HEK293 (cell line): ENCODE results near the gene NUAK1.

Experiments
- CTCF ChIA-PET: fragments of 350-600 bp; formaldehyde crosslinking; extraction: SDS; loops from one replicate; lab custom pipeline; 2021; ENCODE audit warnings: antibody characterized with exemption; lab: Yijun Ruan, JAX
- POLR2A ChIA-PET: fragments of 300-600 bp; formaldehyde crosslinking; extraction: SDS; loops from one replicate; lab custom pipeline; 2020; ENCODE audit warnings: antibody characterized with exemption, inconsistent platforms; lab: Yijun Ruan, JAX
- H3K27ac ChIP-seq: fragments of 200-500 bp; sonication (Bioruptor generic); 2 replicates; pipeline ENCODE4 v1.5.1; 2014; ENCODE audit warnings: low read depth, low read length, control low read depth, inconsistent platforms; ENCODE audit errors: extremely low read depth
- H3K36me3 ChIP-seq, 2 experiments: fragments of 200-500 bp in 1 of 2; sonication (Bioruptor generic) in 1 of 2; 1 replicate in 1 of 2; 2 replicates in 1 of 2; pipeline ENCODE4 v1.5.1; 2014 to 2017; ENCODE audit warnings: inconsistent platforms in 2 of 2, low read length in 2 of 2; ENCODE audit not compliant: control insufficient read depth in 2 of 2, insufficient read depth in 1 of 2
- H3K4me1 ChIP-seq: fragments of 200-500 bp; sonication (Bioruptor generic); 2 replicates; pipeline ENCODE4 v1.5.1; 2014; ENCODE audit warnings: mild to moderate bottlenecking, low read length, inconsistent platforms; ENCODE audit not compliant: control insufficient read depth, insufficient read depth
- H3K4me3 ChIP-seq: 2 replicates; pipeline ENCODE4 v1.5.1; 2011; ENCODE audit warnings: low read depth, mild to moderate bottlenecking, control low read depth, low read length, moderate library complexity
- H3K9me3 ChIP-seq: fragments of 200-500 bp; sonication (Bioruptor generic); 2 replicates; pipeline ENCODE4 v1.5.1; 2014; ENCODE audit warnings: low read depth, low read length, inconsistent platforms; ENCODE audit not compliant: control insufficient read depth, insufficient read depth
- EGR2 ChIP-seq: fragments of 450-650 bp; formaldehyde crosslinking; IDR thresholded peaks from 2 replicates; pipeline ENCODE4 v1.5.1; 2016; ENCODE audit warnings: low read depth, missing biosample characterization, missing genetic modification characterization
- PRDM1 ChIP-seq: fragments of 450-650 bp; formaldehyde crosslinking; IDR thresholded peaks from 2 replicates; pipeline ENCODE4; 2016; ENCODE audit warnings: missing biosample characterization, missing genetic modification characterization
- TCF7L2 ChIP-seq: IDR thresholded peaks from 2 replicates; pipeline ENCODE4 v1.6.1; 2011; ENCODE audit warnings: low read depth, mild to moderate bottlenecking, inconsistent platforms, low read length, moderate library complexity, borderline replicate concordance
- WT1 ChIP-seq: fragments of 450-650 bp; formaldehyde crosslinking; IDR thresholded peaks from 2 replicates; pipeline ENCODE4 v1.5.1; 2016; ENCODE audit warnings: missing biosample characterization, missing genetic modification characterization
- ZNF114 ChIP-seq: fragments of 450-650 bp; formaldehyde crosslinking; IDR thresholded peaks from 2 replicates; pipeline ENCODE4 v1.5.0; 2017; ENCODE audit warnings: missing biosample characterization, missing genetic modification characterization
- ZNF146 ChIP-seq: fragments of 450-650 bp; formaldehyde crosslinking; IDR thresholded peaks from 2 replicates; pipeline ENCODE4 v1.5.1; 2016; ENCODE audit warnings: missing biosample characterization, missing genetic modification characterization
- ZNF175 ChIP-seq: fragments of 450-650 bp; formaldehyde crosslinking; IDR thresholded peaks from 2 replicates; pipeline ENCODE4 v1.5.1; 2016; ENCODE audit warnings: missing biosample characterization, missing genetic modification characterization
- ZNF19 ChIP-seq: fragments of 450-650 bp; formaldehyde crosslinking; IDR thresholded peaks from 2 replicates; pipeline ENCODE4; 2016; ENCODE audit warnings: missing biosample characterization, missing genetic modification characterization, low read depth
- ZNF223 ChIP-seq: fragments of 450-650 bp; formaldehyde crosslinking; IDR thresholded peaks from 2 replicates; pipeline ENCODE4 v1.5.1; 2016; ENCODE audit warnings: missing biosample characterization, missing genetic modification characterization
- ZNF248 ChIP-seq: fragments of 450-650 bp; formaldehyde crosslinking; IDR thresholded peaks from 2 replicates; pipeline ENCODE4 v1.5.1; 2017; ENCODE audit warnings: missing biosample characterization, missing genetic modification characterization
- ZNF266 ChIP-seq: fragments of 450-650 bp; formaldehyde crosslinking; IDR thresholded peaks from 2 replicates; pipeline ENCODE4 v1.5.1; 2016; ENCODE audit warnings: missing biosample characterization, missing genetic modification characterization, low read depth
- ZNF366 ChIP-seq: fragments of 450-650 bp; formaldehyde crosslinking; conservative IDR thresholded peaks from 2 replicates; pipeline ENCODE4 v1.5.1; 2016; ENCODE audit warnings: missing biosample characterization, missing genetic modification characterization
- ZNF391 ChIP-seq: fragments of 450-650 bp; formaldehyde crosslinking; IDR thresholded peaks from 2 replicates; pipeline ENCODE4 v1.5.1; 2016; ENCODE audit warnings: low read depth, missing biosample characterization, missing genetic modification characterization, borderline replicate concordance
- ZNF48 ChIP-seq: fragments of 450-650 bp; formaldehyde crosslinking; IDR thresholded peaks from 2 replicates; pipeline ENCODE4 v1.5.1; 2016; ENCODE audit warnings: missing biosample characterization, missing genetic modification characterization
- ZNF514 ChIP-seq: fragments of 450-650 bp; formaldehyde crosslinking; IDR thresholded peaks from 2 replicates; pipeline ENCODE4 v1.5.1; 2016; ENCODE audit warnings: missing biosample characterization, missing genetic modification characterization
- ZNF621 ChIP-seq: fragments of 450-650 bp; formaldehyde crosslinking; IDR thresholded peaks from 2 replicates; pipeline ENCODE4 v1.5.1; 2017; ENCODE audit warnings: missing biosample characterization, missing genetic modification characterization
- ZNF623 ChIP-seq: fragments of 450-650 bp; formaldehyde crosslinking; IDR thresholded peaks from 2 replicates; pipeline ENCODE4 v1.5.1; 2016; ENCODE audit warnings: missing biosample characterization, missing genetic modification characterization
- ZNF670 ChIP-seq: fragments of 450-650 bp; formaldehyde crosslinking; IDR thresholded peaks from 2 replicates; pipeline ENCODE4 v1.5.1; 2016; ENCODE audit warnings: missing biosample characterization, missing genetic modification characterization, low read depth
- ZNF677 ChIP-seq: fragments of 450-650 bp; IDR thresholded peaks from 2 replicates; pipeline ENCODE4 v1.5.0; 2018; ENCODE audit warnings: missing biosample characterization, mild to moderate bottlenecking, missing genetic modification characterization, moderate library complexity
- ZNF701 ChIP-seq: fragments of 450-650 bp; formaldehyde crosslinking; IDR thresholded peaks from 2 replicates; pipeline ENCODE4 v1.5.1; 2016; ENCODE audit warnings: missing biosample characterization, missing genetic modification characterization
- ZNF747 ChIP-seq: fragments of 450-650 bp; formaldehyde crosslinking; IDR thresholded peaks from 2 replicates; pipeline ENCODE4 v1.5.1; 2016; ENCODE audit warnings: missing biosample characterization, missing genetic modification characterization
- ZNF76 ChIP-seq: fragments of 450-650 bp; formaldehyde crosslinking; IDR thresholded peaks from 2 replicates; pipeline ENCODE4; 2016; ENCODE audit warnings: low read depth, missing biosample characterization, missing genetic modification characterization, borderline replicate concordance
- TF ChIP-seq, protein P1 (sequence below): IDR thresholded peaks from 2 replicates; pipeline ENCODE4 v1.6.1; 2011; ENCODE audit warnings: mild to moderate bottlenecking, low read depth, low read length, borderline replicate concordance
- TF ChIP-seq, protein P2 (sequence below): fragments of 450-650 bp; formaldehyde crosslinking; IDR thresholded peaks from 2 replicates; pipeline ENCODE4 v1.5.1; 2016; ENCODE audit warnings: missing biosample characterization, missing genetic modification characterization, borderline replicate concordance

Gene NUAK1

DNA sequence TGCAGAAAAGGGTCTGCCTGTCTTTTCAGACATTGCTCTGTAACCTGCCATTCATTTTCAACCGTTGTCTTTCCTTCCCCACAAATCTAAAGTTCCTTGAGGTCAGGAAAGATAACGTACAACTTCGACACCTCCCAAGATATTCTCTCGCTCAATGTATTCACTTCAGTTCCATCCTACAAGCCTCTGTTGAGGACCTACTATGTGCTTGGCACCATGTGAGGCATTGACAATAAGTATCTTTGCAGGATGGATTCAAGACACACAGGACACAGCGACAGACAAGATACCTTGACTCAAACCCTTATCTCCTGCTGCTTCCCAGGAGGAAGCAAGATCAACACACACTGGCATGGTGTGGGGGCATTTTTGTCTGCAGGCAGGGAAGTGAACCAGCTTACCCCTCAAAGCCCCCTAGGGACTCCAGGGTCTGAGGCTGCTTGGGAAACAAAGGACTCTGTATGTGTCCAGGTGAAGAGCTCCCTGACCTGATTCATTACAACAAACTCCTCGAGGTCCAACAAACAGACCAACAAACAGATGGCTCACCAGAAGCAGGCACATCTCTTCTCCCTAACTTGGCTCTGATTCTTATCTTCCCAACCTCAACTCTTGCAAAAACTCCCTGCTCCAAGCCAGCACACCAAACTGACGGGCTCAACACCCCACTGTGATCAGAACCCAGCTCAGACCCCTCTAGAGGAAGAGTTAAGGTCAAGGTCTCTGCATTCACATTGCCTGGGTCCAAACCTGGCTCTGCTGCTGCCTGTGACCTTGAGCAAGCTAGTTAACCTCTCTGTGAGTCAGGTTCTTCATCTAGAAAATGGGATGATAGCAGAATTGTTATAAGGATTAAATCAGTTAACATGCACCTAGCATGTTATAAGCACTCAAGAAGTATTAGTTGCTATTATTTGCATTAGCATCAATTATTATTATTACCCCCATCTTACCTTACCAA is 6.3 kb downstream of the NUAK1 start:
- H3K4me3 ChIP-seq: no peak overlapping the region
- no peaks in the 10 kb centered on the region for H3K36me3 ChIP-seq
- peaks cover 23% of the 10 kb centered on the region for H3K4me1 ChIP-seq
- H3K9me3 ChIP-seq: no peaks in the 10 kb centered on the region
- no peak overlapping the region for H3K27ac ChIP-seq
- CTCF ChIA-PET: interaction anchor here (0.6 to 1.3 kb wide), 4 partner anchors 427 to 712 kb away, joined by 3 to 4 read pairs (median 4); no protein-coding TSS in a partner anchor
- TF ChIP-seq ZNF223 (no peak), ZNF146 (tag by site-specific recombination) (no peak)
- POLR2A ChIA-PET: no interaction called here

DNA sequence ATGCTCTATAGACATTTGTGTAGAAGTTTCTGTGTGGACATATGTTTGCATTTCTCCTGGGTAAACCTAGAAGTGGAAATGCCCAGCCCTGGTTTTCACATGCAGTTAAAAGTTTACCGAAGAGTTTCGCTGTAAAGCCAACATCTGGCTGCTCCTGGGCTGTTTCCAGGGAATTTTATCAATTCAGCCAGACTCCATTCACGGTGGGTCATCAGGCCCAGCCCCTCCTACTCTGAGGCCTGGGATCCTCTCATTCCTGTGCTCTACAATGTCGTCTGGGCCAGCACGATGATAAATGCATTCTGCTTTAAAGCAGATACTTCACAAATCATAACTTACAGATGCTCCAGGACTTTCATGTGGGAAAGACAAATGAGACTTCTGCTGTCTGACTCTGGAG is 7.1 kb downstream of the NUAK1 start:
- peaks cover 24% of the 10 kb centered on the region for H3K4me1 ChIP-seq
- no peak overlapping the region for H3K4me3 ChIP-seq
- ChIA-PET POLR2A (no interaction called here), CTCF (interaction anchor here (0.9 kb wide), 1 partner anchor 426 kb away, joined by 4 read pairs; no protein-coding TSS in a partner anchor)
- TF ChIP-seq, protein P1, sequence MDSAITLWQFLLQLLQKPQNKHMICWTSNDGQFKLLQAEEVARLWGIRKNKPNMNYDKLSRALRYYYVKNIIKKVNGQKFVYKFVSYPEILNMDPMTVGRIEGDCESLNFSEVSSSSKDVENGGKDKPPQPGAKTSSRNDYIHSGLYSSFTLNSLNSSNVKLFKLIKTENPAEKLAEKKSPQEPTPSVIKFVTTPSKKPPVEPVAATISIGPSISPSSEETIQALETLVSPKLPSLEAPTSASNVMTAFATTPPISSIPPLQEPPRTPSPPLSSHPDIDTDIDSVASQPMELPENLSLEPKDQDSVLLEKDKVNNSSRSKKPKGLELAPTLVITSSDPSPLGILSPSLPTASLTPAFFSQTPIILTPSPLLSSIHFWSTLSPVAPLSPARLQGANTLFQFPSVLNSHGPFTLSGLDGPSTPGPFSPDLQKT: no peak
- TF ChIP-seq ZNF266 (tag by site-specific recombination): no peak
- no peak for TF ChIP-seq ZNF621
- TF ChIP-seq EGR2 (tag by site-specific recombination): no peak
- TF ChIP-seq ZNF366 (tag by site-specific recombination): no peak
- TF ChIP-seq ZNF76 (tag by site-specific recombination): no peak
- no peak for TF ChIP-seq TCF7L2
- no peaks in the 10 kb centered on the region for H3K36me3 ChIP-seq
- no peak overlapping the region for H3K27ac ChIP-seq
- H3K9me3 ChIP-seq: no peaks in the 10 kb centered on the region

DNA sequence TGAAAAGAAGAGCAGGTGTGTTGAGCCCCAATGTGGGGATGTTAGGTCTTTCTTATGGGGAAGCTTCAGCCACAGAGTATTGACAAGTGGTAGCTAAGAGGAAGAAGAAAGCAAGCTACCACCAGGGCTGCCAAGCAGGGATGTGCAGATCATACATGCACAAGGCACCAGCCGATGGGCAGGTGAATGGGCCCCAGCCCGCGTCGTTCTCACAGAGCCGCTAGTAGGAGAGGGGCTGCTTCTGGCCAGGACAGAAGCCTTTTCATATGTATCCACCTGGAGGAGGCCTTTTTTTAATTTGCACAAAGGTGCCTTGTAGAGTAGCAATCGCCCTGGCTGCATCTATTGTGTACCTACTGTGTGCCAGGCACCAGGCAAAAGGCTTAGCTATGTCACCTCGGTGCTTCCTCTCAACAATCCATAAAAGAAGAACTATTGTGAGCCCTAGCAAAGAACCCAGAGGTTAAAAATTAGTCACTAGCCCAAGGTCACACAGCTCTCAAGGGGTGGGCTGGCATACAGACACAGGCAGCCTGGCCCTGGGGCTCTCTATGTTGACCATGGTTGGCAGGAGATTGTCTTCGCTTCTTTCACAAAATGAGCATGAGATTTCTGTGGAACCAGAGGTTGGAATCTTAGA is 8.2 kb downstream of the NUAK1 start:
- TF ChIP-seq ZNF391 (tag by site-specific recombination): no peak
- no peak for TF ChIP-seq ZNF670 (tag by site-specific recombination)
- no peak for TF ChIP-seq ZNF175 (tag by site-specific recombination)
- TF ChIP-seq ZNF747 (tag by site-specific recombination): no peak
- TF ChIP-seq WT1 (tag by site-specific recombination): no peak
- no peak for TF ChIP-seq PRDM1 (tag by site-specific recombination)
- no peak for TF ChIP-seq ZNF114 (tag by site-specific recombination)
- TF ChIP-seq ZNF623 (tag by site-specific recombination): no peak
- no peak for TF ChIP-seq ZNF514 (tag by site-specific recombination)
- no peak for TF ChIP-seq ZNF19 (tag by site-specific recombination)
- TF ChIP-seq EGR2 (tag by site-specific recombination): no peak
- TF ChIP-seq ZNF701: no peak
- TF ChIP-seq, protein P2, sequence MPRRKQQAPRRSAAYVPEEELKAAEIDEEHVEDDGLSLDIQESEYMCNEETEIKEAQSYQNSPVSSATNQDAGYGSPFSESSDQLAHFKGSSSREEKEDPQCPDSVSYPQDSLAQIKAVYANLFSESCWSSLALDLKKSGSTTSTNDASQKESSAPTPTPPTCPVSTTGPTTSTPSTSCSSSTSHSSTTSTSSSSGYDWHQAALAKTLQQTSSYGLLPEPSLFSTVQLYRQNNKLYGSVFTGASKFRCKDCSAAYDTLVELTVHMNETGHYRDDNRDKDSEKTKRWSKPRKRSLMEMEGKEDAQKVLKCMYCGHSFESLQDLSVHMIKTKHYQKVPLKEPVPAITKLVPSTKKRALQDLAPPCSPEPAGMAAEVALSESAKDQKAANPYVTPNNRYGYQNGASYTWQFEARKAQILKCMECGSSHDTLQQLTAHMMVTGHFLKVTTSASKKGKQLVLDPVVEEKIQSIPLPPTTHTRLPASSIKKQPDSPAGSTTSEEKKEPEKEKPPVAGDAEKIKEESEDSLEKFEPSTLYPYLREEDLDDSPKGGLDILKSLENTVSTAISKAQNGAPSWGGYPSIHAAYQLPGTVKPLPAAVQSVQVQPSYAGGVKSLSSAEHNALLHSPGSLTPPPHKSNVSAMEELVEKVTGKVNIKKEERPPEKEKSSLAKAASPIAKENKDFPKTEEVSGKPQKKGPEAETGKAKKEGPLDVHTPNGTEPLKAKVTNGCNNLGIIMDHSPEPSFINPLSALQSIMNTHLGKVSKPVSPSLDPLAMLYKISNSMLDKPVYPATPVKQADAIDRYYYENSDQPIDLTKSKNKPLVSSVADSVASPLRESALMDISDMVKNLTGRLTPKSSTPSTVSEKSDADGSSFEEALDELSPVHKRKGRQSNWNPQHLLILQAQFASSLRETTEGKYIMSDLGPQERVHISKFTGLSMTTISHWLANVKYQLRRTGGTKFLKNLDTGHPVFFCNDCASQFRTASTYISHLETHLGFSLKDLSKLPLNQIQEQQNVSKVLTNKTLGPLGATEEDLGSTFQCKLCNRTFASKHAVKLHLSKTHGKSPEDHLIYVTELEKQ (tag by site-specific recombination): no peak
- no peak for TF ChIP-seq ZNF366 (tag by site-specific recombination)
- TF ChIP-seq ZNF76 (tag by site-specific recombination): no peak
- TF ChIP-seq ZNF677: no peak
- TF ChIP-seq ZNF248: no peak
- no peak for TF ChIP-seq ZNF48 (tag by site-specific recombination)
- TF ChIP-seq, all 188 proteins: peak for 0
- Histone ChIP-seq H3K4me1 (peaks cover 24% of the 10 kb centered on the region), H3K27ac (no peak overlapping the region), H3K9me3 (no peaks in the 10 kb centered on the region), H3K36me3 (no peaks in the 10 kb centered on the region), H3K4me3 (no peak overlapping the region)
- ChIA-PET CTCF (no interaction called here), POLR2A (no interaction called here)
